Measurements from ENCODE around the gene KRI1.

DNA sequence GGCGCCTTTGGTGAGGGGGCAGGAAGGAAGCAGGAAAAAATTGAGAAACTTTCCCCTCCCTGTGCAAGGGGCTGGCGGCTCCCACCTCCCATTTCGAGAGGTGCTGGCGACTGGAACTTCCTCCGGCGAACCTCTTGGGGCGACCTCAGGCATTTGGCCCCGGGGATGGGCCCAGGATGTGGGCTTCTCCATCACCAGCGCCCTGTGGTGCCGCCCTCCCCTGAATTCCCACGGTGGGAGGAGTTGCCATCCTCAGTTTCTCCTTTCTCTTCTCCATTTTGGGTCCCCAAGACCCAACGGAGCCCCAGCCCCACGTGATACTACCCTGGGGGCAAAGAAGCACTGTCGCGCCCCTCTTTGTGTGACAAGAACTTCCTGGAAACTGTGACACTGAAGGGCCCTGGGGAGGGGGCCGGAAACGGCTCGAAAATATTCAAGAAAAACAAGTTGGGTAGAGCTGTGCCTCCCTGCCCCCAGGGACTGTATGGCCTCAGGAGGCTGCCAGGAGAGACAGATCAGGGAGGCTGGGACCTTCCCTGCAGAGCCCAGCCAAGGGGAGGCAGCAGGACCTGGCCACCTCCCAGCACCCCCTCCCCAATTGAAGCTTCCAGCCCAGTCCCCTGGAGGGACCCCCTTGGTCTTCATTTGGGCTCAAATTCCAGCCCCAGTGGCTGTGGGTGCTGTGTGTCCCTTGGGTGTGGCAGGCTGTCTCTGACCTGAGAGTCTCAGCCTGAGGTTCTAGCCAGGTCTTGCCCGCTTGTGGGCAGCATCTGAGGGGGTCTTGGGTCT, 37.5 kb upstream of the KRI1 start:
- TF ChIP-seq POLR2AphosphoS5 (IDR thresholded peaks at IDR 0.05; ENCODE audit: low read depth) (no peak), EZH2phosphoT487 (IDR thresholded peaks at IDR 0.05; ENCODE audit: unreplicated experiment) (no peak), EZH2 (IDR thresholded peaks at IDR 0.05; ENCODE audit: low read depth, unreplicated experiment) (no peak), JUNB (IDR thresholded peaks at IDR 0.05; ENCODE audit: unreplicated experiment) (no peak), CREB1 (CRISPR knock-in tag; IDR thresholded peaks at IDR 0.05; ENCODE audit: low read depth) (no peak), ZNF331 (CRISPR knock-in tag; IDR thresholded peaks at IDR 0.05; ENCODE audit: low read depth) (no peak), STAT1 (IDR thresholded peaks at IDR 0.05; ENCODE audit: unreplicated experiment) (no peak), NANOG (IDR thresholded peaks at IDR 0.05; ENCODE audit: borderline replicate concordance) (no peak)
- TF ChIP-seq, protein P1, sequence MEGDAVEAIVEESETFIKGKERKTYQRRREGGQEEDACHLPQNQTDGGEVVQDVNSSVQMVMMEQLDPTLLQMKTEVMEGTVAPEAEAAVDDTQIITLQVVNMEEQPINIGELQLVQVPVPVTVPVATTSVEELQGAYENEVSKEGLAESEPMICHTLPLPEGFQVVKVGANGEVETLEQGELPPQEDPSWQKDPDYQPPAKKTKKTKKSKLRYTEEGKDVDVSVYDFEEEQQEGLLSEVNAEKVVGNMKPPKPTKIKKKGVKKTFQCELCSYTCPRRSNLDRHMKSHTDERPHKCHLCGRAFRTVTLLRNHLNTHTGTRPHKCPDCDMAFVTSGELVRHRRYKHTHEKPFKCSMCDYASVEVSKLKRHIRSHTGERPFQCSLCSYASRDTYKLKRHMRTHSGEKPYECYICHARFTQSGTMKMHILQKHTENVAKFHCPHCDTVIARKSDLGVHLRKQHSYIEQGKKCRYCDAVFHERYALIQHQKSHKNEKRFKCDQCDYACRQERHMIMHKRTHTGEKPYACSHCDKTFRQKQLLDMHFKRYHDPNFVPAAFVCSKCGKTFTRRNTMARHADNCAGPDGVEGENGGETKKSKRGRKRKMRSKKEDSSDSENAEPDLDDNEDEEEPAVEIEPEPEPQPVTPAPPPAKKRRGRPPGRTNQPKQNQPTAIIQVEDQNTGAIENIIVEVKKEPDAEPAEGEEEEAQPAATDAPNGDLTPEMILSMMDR (conservative IDR thresholded peaks at IDR 0.05; ENCODE audit: low read depth in 2 of 2): no peak
- TF ChIP-seq, protein P2, sequence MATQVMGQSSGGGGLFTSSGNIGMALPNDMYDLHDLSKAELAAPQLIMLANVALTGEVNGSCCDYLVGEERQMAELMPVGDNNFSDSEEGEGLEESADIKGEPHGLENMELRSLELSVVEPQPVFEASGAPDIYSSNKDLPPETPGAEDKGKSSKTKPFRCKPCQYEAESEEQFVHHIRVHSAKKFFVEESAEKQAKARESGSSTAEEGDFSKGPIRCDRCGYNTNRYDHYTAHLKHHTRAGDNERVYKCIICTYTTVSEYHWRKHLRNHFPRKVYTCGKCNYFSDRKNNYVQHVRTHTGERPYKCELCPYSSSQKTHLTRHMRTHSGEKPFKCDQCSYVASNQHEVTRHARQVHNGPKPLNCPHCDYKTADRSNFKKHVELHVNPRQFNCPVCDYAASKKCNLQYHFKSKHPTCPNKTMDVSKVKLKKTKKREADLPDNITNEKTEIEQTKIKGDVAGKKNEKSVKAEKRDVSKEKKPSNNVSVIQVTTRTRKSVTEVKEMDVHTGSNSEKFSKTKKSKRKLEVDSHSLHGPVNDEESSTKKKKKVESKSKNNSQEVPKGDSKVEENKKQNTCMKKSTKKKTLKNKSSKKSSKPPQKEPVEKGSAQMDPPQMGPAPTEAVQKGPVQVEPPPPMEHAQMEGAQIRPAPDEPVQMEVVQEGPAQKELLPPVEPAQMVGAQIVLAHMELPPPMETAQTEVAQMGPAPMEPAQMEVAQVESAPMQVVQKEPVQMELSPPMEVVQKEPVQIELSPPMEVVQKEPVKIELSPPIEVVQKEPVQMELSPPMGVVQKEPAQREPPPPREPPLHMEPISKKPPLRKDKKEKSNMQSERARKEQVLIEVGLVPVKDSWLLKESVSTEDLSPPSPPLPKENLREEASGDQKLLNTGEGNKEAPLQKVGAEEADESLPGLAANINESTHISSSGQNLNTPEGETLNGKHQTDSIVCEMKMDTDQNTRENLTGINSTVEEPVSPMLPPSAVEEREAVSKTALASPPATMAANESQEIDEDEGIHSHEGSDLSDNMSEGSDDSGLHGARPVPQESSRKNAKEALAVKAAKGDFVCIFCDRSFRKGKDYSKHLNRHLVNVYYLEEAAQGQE (IDR thresholded peaks at IDR 0.05; ENCODE audit: unreplicated experiment): no peak

All from GM23338 (cell line).